Measurements from ENCODE around the gene ZBTB21.

Gene ZBTB21

GRCh38 chr21:41948901-41949300 is 61.3 kb downstream of the ZBTB21 start:
- DNase-seq = no peak

DNA sequence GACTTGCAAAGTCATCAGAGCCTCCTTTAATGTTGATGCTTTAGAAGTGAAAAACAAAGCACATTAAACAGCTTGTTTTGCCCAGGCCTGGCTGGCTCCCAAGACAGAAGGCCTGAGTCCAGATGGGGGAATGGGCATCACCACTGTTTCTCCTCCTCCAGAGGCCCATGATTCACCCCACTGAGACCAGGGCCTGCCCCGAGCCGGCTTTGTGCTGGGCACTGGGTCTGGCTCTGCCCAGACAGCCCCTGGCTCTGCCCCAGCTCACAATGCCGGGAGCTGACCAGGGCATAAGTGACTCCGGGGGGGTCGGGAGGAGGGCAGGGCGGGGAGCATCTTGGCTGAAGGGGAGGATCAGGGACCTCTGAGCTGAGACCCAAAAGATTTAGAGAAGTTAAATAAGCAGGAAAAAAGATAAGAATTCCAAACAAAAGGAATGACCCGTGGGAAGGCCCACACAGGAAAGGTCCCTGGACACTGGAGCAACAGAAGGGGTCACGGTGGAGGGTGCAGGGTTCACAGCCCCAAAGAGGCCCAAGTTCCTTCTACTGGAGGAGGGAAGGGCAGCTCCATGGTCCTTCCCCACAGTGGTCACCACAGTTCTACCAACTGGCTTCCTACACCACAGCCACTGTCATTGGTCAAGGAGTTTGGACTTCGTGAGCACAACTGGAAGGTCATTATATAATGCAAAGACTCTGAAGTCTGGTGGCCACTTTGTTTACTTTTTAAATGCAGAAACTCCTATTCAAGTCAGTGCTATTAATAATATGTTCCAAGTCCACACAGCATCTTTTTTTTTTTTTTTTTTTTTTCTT is 61.9 kb downstream of the ZBTB21 start:
- no peak for DNase-seq

- DNase-seq = no peak
These were observed 64.2 kb downstream of the ZBTB21 start for GRCh38 chr21:41945982-41946381.

DNA sequence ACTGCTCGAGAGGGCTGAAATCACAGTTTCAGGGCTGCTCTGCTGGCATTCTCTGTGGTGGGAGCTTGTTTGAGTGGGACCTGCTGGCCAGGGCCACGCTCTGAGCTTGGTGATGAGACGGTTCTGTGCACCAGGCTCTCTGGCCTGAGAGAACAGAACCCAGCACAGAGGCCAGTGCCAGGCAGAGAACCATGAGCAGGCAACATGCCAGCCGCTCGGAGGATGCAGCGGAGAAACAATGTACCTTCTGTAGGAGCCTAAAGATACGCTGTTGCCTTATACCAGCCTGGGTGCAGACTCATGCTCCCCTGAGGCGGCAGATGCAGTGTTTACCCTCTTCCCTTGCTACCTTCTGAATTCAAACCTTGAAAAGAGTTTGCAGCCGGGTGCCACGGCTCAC is 66.3 kb downstream of the ZBTB21 start:
- DNase-seq = no peak

GRCh38 chr21:41942457-41942856 is 67.7 kb downstream of the ZBTB21 start:
- no peak for DNase-seq

GRCh38 chr21:41941941-41942340 is 68.2 kb downstream of the ZBTB21 start:
- no peak for DNase-seq

DNA sequence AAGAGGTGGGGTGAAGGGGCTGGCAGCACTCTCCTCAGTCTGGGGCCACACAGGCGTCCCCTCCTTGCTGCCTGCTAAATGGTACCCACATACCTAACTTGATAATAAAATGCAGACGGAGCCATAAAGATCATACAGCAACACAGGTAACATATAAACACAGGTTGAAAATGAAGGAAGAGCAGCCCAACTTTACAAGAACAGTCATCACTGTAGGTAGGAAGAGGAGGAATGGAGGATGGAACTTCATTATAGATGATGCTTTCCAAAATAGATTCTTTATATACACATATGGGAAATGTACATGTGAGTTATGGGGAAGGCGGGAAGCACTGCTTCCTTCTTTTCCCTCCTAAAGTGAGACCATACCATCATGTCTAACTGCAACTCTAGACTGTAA is 69.7 kb downstream of the ZBTB21 start:
- DNase-seq = no peak

DNA sequence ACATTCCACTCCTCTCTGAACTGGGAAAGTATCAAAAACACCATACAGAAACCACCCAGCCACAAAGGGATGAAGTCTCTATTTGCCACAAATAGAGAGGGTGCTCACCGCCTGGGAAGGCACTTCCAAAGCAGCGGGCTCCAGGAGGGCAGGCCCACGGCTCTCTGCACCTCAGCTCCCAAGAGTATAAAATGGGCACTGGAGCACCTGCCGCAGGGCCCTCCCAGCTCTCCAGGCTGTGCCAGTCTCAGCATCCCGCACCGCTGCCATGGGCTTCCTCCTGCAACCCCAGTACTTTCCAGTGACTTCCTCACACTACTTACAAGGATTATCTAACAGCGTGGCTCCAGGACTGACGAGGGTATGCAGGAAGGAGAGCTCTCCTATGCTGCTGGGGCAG is 70.8 kb downstream of the ZBTB21 start:
- no peak for DNase-seq

Data from NCI-H2081 treated with DMSO at 0.1 percent for 48 hours (cell line).